Endometrium (tissue), 2 donors: ENCODE results near the gene RECK.

ENCODE experiments used
- FAIRE-seq: peaks from 2 replicates; lab custom pipeline; 2012; peaks lifted over from hg19 to GRCh38; lab: Jason Lieb, UNC
- donor health status: control.
- donor health status: control.

Gene RECK

GRCh38 chr9:36023260-36024048, 13.3 kb upstream of the RECK start:
- no peak for FAIRE-seq

GRCh38 chr9:36025746-36026145, 11.0 kb upstream of the RECK start:
- FAIRE-seq = no peak

- FAIRE-seq = no peak
These were observed 7.5 kb upstream of the RECK start for GRCh38 chr9:36029202-36029601.

- no peak for FAIRE-seq
These were observed 6.8 kb upstream of the RECK start for GRCh38 chr9:36029765-36030528.

- peak; percentile 31 for FAIRE-seq
These were observed 5.8 kb upstream of the RECK start for GRCh38 chr9:36030871-36031270.

GRCh38 chr9:36031774-36032555, 4.7 kb upstream of the RECK start:
- no peak for FAIRE-seq

- no peak for FAIRE-seq
These were observed 2.9 kb upstream of the RECK start for GRCh38 chr9:36033788-36034187.

GRCh38 chr9:36034234-36034633, 2.5 kb upstream of the RECK start:
- no peak for FAIRE-seq

GRCh38 chr9:36035006-36035405, 1.7 kb upstream of the RECK start:
- FAIRE-seq = no peak

GRCh38 chr9:36036253-36036779, 397 bp upstream of the RECK start:
- FAIRE-seq = no peak

- no peak for FAIRE-seq
These were observed 923 bp downstream of the RECK start for GRCh38 chr9:36037549-36038122.

GRCh38 chr9:36039121-36039520, 2.4 kb downstream of the RECK start:
- no peak for FAIRE-seq

- no peak for FAIRE-seq
These were observed 3.0 kb downstream of the RECK start for GRCh38 chr9:36039696-36040095.

GRCh38 chr9:36040271-36040925, 3.7 kb downstream of the RECK start:
- no peak for FAIRE-seq

GRCh38 chr9:36041506-36041905, 4.8 kb downstream of the RECK start:
- no peak for FAIRE-seq

- no peak for FAIRE-seq
These were observed 8.9 kb downstream of the RECK start for GRCh38 chr9:36045610-36046009.

- no peak for FAIRE-seq
These were observed 10.2 kb downstream of the RECK start for GRCh38 chr9:36046923-36047322.

GRCh38 chr9:36049408-36049807, 12.7 kb downstream of the RECK start:
- no peak for FAIRE-seq

GRCh38 chr9:36050476-36050875, 13.8 kb downstream of the RECK start:
- no peak for FAIRE-seq

GRCh38 chr9:36051317-36051716, 14.6 kb downstream of the RECK start:
- no peak for FAIRE-seq

- no peak for FAIRE-seq
These were observed 17.3 kb downstream of the RECK start for GRCh38 chr9:36053971-36054370.

- FAIRE-seq = no peak
These were observed 20.2 kb downstream of the RECK start for GRCh38 chr9:36056896-36057295.
